GM23248 (cell line): Measurements from ENCODE around the gene ARAP1. TPM values are rescaled to one million over a fixed set of nuclear protein-coding genes. Genes with fewer than 3 reads are reported as not detected.

ENCODE experiments used
- DNase-seq: peaks from one replicate; pipeline ENCODE4 v3.0.0-alpha.2; 2015
- H2AFZ ChIP-seq: fragments of 200-600 bp; sonication (generic); 2 replicates; pipeline ENCODE4 v1.6.1; 2016; ENCODE audit warnings: antibody characterized with exemption
- H3F3A ChIP-seq: fragments of 200-600 bp; sonication (generic); 2 replicates; pipeline ENCODE4 v1.6.1; 2016; ENCODE audit warnings: mild to moderate bottlenecking, antibody characterized with exemption, mixed run types; ENCODE audit not compliant: insufficient read depth
- H3K27ac ChIP-seq: fragments of 200-600 bp; sonication (generic); 2 replicates; pipeline ENCODE4 v1.5.1; 2016; ENCODE audit warnings: mild to moderate bottlenecking
- H3K27me3 ChIP-seq: fragments of 200-600 bp; sonication (generic); replicated peaks from 2 replicates; pipeline ENCODE4 v1.6.1; 2016; ENCODE audit warnings: mild to moderate bottlenecking; ENCODE audit not compliant: insufficient read depth
- H3K36me3 ChIP-seq: fragments of 200-600 bp; sonication (generic); 2 replicates; pipeline ENCODE4 v1.6.1; 2016; ENCODE audit warnings: low read depth, mild to moderate bottlenecking
- H3K4me1 ChIP-seq: fragments of 200-600 bp; sonication (generic); 2 replicates; pipeline ENCODE4 v1.6.1; 2016; ENCODE audit warnings: mild to moderate bottlenecking; ENCODE audit not compliant: insufficient read depth
- H3K4me2 ChIP-seq: fragments of 200-600 bp; sonication (generic); one replicate; pipeline ENCODE4 v1.6.1; 2016; ENCODE audit warnings: mild to moderate bottlenecking; ENCODE audit not compliant: unreplicated experiment
- H3K4me3 ChIP-seq: fragments of 200-600 bp; sonication (generic); 2 replicates; pipeline ENCODE4 v1.5.1; 2016; ENCODE audit warnings: mild to moderate bottlenecking
- H3K79me2 ChIP-seq: fragments of 200-600 bp; sonication (generic); 2 replicates; pipeline ENCODE4 v1.6.1; 2016; ENCODE audit warnings: mild to moderate bottlenecking; ENCODE audit not compliant: insufficient read depth
- H3K9ac ChIP-seq: fragments of 200-600 bp; sonication (generic); 2 replicates; pipeline ENCODE4 v1.6.1; 2016; ENCODE audit warnings: mild to moderate bottlenecking
- H3K9me2 ChIP-seq: fragments of 200-600 bp; sonication (generic); 2 replicates; pipeline ENCODE4 v1.6.1; 2016; ENCODE audit warnings: mixed run types, mild to moderate bottlenecking, moderate library complexity; ENCODE audit not compliant: insufficient read depth
- H3K9me3 ChIP-seq: fragments of 200-600 bp; sonication (generic); one replicate; pipeline ENCODE4 v1.6.1; 2017; ENCODE audit warnings: low read depth
- H4K20me1 ChIP-seq: fragments of 200-600 bp; sonication (generic); 2 replicates; pipeline ENCODE4 v1.6.0; 2016; ENCODE audit not compliant: insufficient read depth
- EZH2 ChIP-seq: fragments of 200-600 bp; sonication (generic); IDR thresholded peaks from 2 replicates; pipeline ENCODE4 v1.6.1; 2018; ENCODE audit warnings: antibody characterized with exemption, mild to moderate bottlenecking; ENCODE audit not compliant: insufficient read depth, poor library complexity, severe bottlenecking
- EZH2phosphoT487 ChIP-seq: fragments of 200-600 bp; sonication (generic); IDR thresholded peaks from 2 replicates; pipeline ENCODE4 v1.6.1; 2018; ENCODE audit warnings: antibody characterized with exemption, moderate library complexity, mild to moderate bottlenecking, low read depth; ENCODE audit not compliant: insufficient read depth
- WGBS, 2 experiments: methylation state at CpG; one replicate each; pipeline ENCODE4 v1.1.6; 2015 to 2017; ENCODE audit warnings: low lambda C conversion rate in 2 of 2, low coverage in 1 of 2; ENCODE audit errors: missing lambda C conversion rate in 2 of 2; 5-methylcytosine and 5-hydroxymethylcytosine counted together
- in situ Hi-C: fragments of 300-500 bp; cut with MboI; formaldehyde crosslinking; loops from 2 replicates; pipeline ENCODE4 v1.15.0; 2020
- polyA plus RNA-seq: library from polyadenylated mRNA; unstranded; fragments of >200 nt; fragmentation: Nextera tagmentation; extraction: Ambion mirVana; gene quantifications from 2 replicates; pipeline ENCODE4 v1.2.1, GENCODE V29; 2016
- total RNA-seq: library from RNA; depleted of rRNA; stranded (reverse); fragments of >200 nt; shearing (Covaris generic); gene quantifications from 2 replicates; pipeline ENCODE4 v1.2.3, GENCODE V29; 2014

Gene ARAP1
- total and polyA plus RNA-seq, 2 experiments from 2014 or later, result 41.5 to 73.9 TPM

DNA sequence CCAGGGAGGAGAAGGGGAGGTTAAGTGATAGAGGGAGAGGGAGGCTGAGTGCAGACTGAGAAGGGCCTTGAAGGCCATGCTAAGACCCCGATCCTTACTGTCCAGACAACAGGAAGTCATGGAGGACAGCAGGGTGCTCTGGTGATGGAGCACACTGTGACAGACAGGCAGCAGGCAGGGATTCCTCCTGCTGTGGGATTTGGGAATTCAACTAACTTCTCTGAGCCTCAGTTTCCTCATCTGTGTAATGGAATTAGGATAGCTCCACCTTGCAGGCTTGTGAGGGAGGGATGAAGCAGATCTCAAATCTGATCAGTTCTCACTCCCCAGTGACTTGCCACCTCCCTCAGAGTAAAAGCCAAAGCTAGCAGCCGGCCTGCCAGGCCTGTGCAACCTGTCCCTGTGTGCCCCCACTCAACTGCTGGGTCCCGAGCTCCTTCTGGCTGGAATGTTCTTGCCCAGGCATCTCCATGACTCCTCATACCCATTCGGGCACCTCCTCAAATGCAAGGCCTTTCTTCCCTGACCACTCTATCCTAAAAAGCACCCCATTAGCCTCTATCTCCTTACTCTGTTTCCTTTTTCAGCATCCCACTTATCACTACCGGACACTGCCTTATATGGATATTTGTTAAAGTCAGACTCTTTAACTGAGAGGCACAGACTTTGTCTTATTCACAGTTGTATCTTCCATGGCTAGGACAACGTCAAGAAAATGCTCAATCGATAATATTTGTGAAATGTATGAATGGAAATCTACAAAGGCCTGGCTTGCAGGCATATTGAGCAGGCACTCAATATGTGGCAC, 9.5 kb downstream of the ARAP1 start:
- no peak for DNase-seq
- H2AFZ ChIP-seq, result no peak overlapping the region
- no peak overlapping the region for H3K4me2 ChIP-seq
- peaks cover 20% of the 10 kb centered on the region for H3K4me1 ChIP-seq
- TF ChIP-seq EZH2phosphoT487, result no peak
- TF ChIP-seq EZH2, result no peak
- in situ Hi-C loops, result no loop called here
- H3K9me2 ChIP-seq, result no peaks in the 10 kb centered on the region
- H3F3A ChIP-seq, result peaks cover 6% of the 10 kb centered on the region
- 84 to 85% methylated on average over 7 of the region's 7 CpGs for WGBS, 2 experiments
- no peaks in the 10 kb centered on the region for H3K36me3 ChIP-seq
- H3K79me2 ChIP-seq, result peaks cover 38% of the 10 kb centered on the region
- H3K27me3 ChIP-seq, result no peaks in the 10 kb centered on the region
- no peaks in the 10 kb centered on the region for H3K9me3 ChIP-seq
- H4K20me1 ChIP-seq, result no peaks in the 10 kb centered on the region
- H3K9ac ChIP-seq, result no peak overlapping the region
- no peak overlapping the region for H3K27ac ChIP-seq
- H3K4me3 ChIP-seq, result no peak overlapping the region

DNA sequence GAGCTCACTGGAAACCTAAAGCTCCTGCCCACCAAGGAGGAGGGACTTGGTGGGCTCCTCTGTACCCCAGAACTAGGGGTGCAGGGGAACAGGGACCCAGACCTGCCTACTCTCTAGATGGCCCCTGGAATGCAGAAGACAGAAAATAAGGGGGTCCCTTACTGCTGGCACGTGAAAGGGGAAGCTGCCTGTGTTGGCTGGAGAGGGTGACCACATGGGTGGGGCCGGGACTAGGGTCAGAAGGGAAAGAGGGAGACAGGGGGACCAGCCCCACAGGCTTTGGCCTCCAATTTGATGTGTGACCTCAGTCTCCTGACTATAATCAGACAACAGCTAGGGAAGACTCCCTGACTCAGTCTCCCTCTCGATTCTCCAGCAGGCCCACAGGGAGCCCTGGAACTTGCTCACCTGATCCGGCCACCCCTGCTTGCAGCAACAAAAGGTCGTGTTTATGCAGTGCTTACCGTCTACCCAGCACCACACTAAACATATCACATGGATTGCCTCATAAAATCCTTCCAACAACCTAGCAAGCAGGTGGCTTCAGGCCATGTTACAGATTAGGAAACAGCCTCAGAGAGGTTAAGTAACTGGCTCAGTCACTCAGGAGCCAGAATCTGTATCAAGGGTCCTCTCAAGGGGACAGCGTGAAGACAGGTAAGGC, 10.2 kb downstream of the ARAP1 start:
- no peak for DNase-seq
- Histone ChIP-seq H4K20me1 (no peaks in the 10 kb centered on the region), H3K4me1 (peaks cover 28% of the 10 kb centered on the region), H3K9me2 (no peaks in the 10 kb centered on the region), H3K27me3 (no peaks in the 10 kb centered on the region), H3K9ac (no peak overlapping the region), H3K36me3 (no peaks in the 10 kb centered on the region), H3K9me3 (no peaks in the 10 kb centered on the region), H3K27ac (no peak overlapping the region), H2AFZ (no peak overlapping the region), H3K4me3 (no peak overlapping the region), H3K4me2 (no peak overlapping the region), H3K79me2 (peaks cover 38% of the 10 kb centered on the region), H3F3A (peaks cover 7% of the 10 kb centered on the region)
- in situ Hi-C loops, result no loop called here
- no peak for TF ChIP-seq EZH2
- no peak for TF ChIP-seq EZH2phosphoT487
- WGBS, 2 experiments, result 77% methylated on average over 7 of the region's 7 CpGs

DNA sequence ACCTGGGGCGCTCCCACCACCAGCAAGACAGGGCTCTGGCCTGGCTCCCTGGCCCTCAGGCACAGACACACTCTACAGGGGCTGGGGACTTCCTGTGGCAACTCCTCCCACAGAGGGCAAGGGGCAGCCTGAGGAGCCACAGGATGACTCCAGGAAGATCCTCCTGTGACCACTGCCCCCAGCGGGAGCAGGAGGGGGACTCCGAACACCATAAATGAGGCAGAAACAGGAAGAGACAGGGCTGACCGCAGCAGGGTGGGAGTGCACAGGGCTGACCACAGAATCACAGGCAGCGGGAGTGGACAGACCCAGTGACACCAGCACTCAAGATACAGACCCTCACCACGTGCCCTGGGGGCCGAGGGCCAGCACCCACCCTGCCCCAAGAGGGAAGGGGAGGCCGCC, 10.8 kb downstream of the ARAP1 start:
- Histone ChIP-seq H3K27me3 (no peaks in the 10 kb centered on the region), H3K27ac (no peak overlapping the region), H3K4me3 (no peak overlapping the region), H3K9me2 (no peaks in the 10 kb centered on the region), H3F3A (peaks cover 13% of the 10 kb centered on the region), H4K20me1 (no peaks in the 10 kb centered on the region), H3K79me2 (peaks cover 38% of the 10 kb centered on the region), H3K9ac (no peak overlapping the region), H3K4me1 (peaks cover 33% of the 10 kb centered on the region), H3K4me2 (no peak overlapping the region), H3K9me3 (no peaks in the 10 kb centered on the region), H3K36me3 (no peaks in the 10 kb centered on the region), H2AFZ (no peak overlapping the region)
- in situ Hi-C loops, result no loop called here
- WGBS, 2 experiments, result 91 to 92% methylated on average over 8 of the region's 8 CpGs
- DNase-seq, result no peak
- TF ChIP-seq EZH2phosphoT487, result no peak
- TF ChIP-seq EZH2, result no peak

DNA sequence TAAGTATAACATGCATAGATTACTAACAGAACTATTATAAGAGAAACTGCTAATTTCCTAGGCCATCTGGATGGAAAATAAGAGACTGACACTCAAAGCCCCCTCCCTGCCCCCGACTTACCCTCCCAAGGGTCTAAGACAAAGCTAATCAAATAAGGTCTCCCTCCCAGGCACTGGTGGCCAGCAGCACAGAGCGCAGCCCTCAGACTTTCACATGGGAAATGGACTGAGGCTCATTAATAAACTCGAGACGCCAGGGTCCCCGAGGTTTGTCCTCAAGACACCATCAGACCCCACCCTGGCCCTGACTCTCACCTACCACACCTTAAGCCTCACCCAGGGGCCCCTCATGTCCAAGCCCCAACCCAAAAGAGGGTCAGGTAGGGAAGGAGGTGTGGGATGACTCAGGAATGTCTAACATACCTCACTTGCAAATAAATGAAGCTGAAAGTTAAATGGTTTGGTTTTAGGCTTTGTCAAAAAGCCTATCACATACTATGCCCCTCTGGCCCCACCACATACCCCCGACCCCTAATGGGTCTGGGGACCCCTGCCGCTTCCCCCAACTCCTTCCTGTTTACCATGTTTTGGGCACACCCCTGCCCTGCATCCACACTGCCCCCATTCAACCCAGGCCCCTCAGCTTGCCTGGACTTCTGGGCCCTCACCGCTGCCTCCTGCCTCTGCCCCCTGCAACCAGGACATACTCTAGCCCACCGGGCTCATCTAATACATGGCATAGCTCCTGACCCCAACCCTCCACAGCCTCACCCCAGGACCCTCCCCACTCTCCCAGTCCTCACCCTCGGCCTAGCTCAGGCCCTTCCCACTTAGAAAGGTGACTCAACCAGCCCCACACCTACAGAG, 11.4 kb downstream of the ARAP1 start:
- Histone ChIP-seq H3K27me3 (no peaks in the 10 kb centered on the region), H4K20me1 (no peaks in the 10 kb centered on the region), H3K27ac (no peak overlapping the region), H3K9ac (no peak overlapping the region), H3K9me3 (no peaks in the 10 kb centered on the region), H3K4me3 (no peak overlapping the region), H3K79me2 (peaks cover 38% of the 10 kb centered on the region), H3K9me2 (no peaks in the 10 kb centered on the region), H3K4me2 (no peak overlapping the region), H3K36me3 (no peaks in the 10 kb centered on the region), H2AFZ (no peak overlapping the region), H3F3A (peaks cover 19% of the 10 kb centered on the region), H3K4me1 (peaks cover 39% of the 10 kb centered on the region)
- DNase-seq, result no peak
- in situ Hi-C loops, result no loop called here
- TF ChIP-seq EZH2 (no peak), EZH2phosphoT487 (no peak)
- WGBS, 2 experiments, result 92 to 96% methylated on average over 9 to 10 of the region's 10 CpGs
